GM10266 (cell line): ENCODE results near the gene TTLL11.

Experiments used
- DNase-seq: peaks from one replicate; pipeline ENCODE4 v3.0.0; 2012; ENCODE audit errors: extremely low spot score
- CTCF ChIP-seq: IDR thresholded peaks from 2 replicates; pipeline ENCODE4 v1.5.1; 2012; ENCODE audit warnings: mild to moderate bottlenecking, low read depth; ENCODE audit not compliant: control insufficient read depth, insufficient read depth; ENCODE audit errors: missing control alignments

The TTLL11 gene

GRCh38 chr9:121853617-121854395 lies 239.3 kb downstream of the TTLL11 start:
- DNase-seq: no peak
- TF ChIP-seq CTCF: no peak

- DNase-seq: no peak
- no peak for TF ChIP-seq CTCF
These were observed 240.2 kb downstream of the TTLL11 start for GRCh38 chr9:121852651-121853616.

- DNase-seq: no peak
- no peak for TF ChIP-seq CTCF
These were observed 240.9 kb downstream of the TTLL11 start for GRCh38 chr9:121852241-121852640.

GRCh38 chr9:121851641-121852091 lies 241.4 kb downstream of the TTLL11 start:
- no peak for TF ChIP-seq CTCF
- DNase-seq: no peak

- no peak for TF ChIP-seq CTCF
- DNase-seq: no peak
These were observed 242.7 kb downstream of the TTLL11 start for GRCh38 chr9:121850366-121850765.

GRCh38 chr9:121849554-121849953 lies 243.6 kb downstream of the TTLL11 start:
- no peak for DNase-seq
- TF ChIP-seq CTCF: no peak
